PC-9 (cell line): ENCODE measurements around the gene KAT7. TPM values are rescaled to one million over a fixed set of nuclear protein-coding genes. Genes with fewer than 3 reads are reported as not detected.
A peak's percentile ranks its signal among the peaks of the same experiment; 100 is the strongest.

ENCODE experiments used
- BruUV-seq: library from RNA; stranded (reverse); fragments of 400-500 nt; replicated peaks from 2 replicates; lab custom pipeline; 2021; lab: Mats Ljungman, UMichigan
- CTCF ChIA-PET: fragments of 300-600 bp; sonication (Branson Sonifier 250); formaldehyde crosslinking; loops from one replicate; lab custom pipeline; 2022; ENCODE audit warnings: antibody characterized with exemption; lab: Charles Lee
- POLR2A ChIA-PET: fragments of 300-600 bp; sonication (Branson Sonifier 250); formaldehyde crosslinking; loops from one replicate; lab custom pipeline; 2022; ENCODE audit warnings: antibody characterized with exemption; ENCODE audit not compliant: unreplicated experiment; lab: Charles Lee
- DNase-seq, 2 experiments: peaks; one replicate each; pipeline versions ENCODE4 v3.0.0 to v3.0.0-alpha.2; 2015 to 2022; ENCODE audit warnings: mixed read lengths in 1 of 2
- H2AFZ ChIP-seq: fragments of 200-600 bp; sonication (generic); 2 replicates; pipeline ENCODE4 v1.8.1; 2017; ENCODE audit warnings: antibody characterized with exemption
- H3F3A ChIP-seq: fragments of 200-600 bp; sonication (generic); 2 replicates; pipeline ENCODE4 v1.8.1; 2017; ENCODE audit warnings: antibody characterized with exemption, mild to moderate bottlenecking, low read depth; ENCODE audit not compliant: insufficient read depth
- H3K27ac ChIP-seq: fragments of 200-600 bp; sonication (generic); 2 replicates; pipeline ENCODE4 v1.6.1; 2016; ENCODE audit warnings: mixed run types
- H3K27me3 ChIP-seq: fragments of 200-600 bp; sonication (generic); 2 replicates; pipeline ENCODE4 v1.6.1; 2016; ENCODE audit warnings: low read depth, mixed run types; ENCODE audit not compliant: insufficient read depth
- H3K36me3 ChIP-seq: fragments of 200-600 bp; sonication (generic); 2 replicates; pipeline ENCODE4 v1.6.1; 2016; ENCODE audit warnings: low read depth, mixed run types
- H3K4me1 ChIP-seq: fragments of 200-600 bp; sonication (generic); replicated peaks from 2 replicates; pipeline ENCODE4 v1.6.1; 2016; ENCODE audit warnings: mixed run types; ENCODE audit not compliant: insufficient read depth
- H3K4me2 ChIP-seq: fragments of 200-600 bp; sonication (generic); 2 replicates; pipeline ENCODE4 v1.6.1; 2017; ENCODE audit warnings: mixed run types
- H3K4me3 ChIP-seq: fragments of 200-600 bp; sonication (generic); 2 replicates; pipeline ENCODE4 v1.6.1; 2016; ENCODE audit warnings: mixed run types
- H3K79me2 ChIP-seq: fragments of 200-600 bp; sonication (generic); 2 replicates; pipeline ENCODE4 v1.6.1; 2017; ENCODE audit warnings: low read depth, mixed run types
- H3K9me2 ChIP-seq: fragments of 200-600 bp; sonication (generic); 2 replicates; pipeline ENCODE4 v1.8.1; 2017; ENCODE audit warnings: mild to moderate bottlenecking; ENCODE audit not compliant: insufficient read depth
- H3K9me3 ChIP-seq: fragments of 200-600 bp; sonication (generic); 2 replicates; pipeline ENCODE4 v1.8.1; 2016; ENCODE audit warnings: low read depth; ENCODE audit not compliant: insufficient read depth
- H4K20me1 ChIP-seq: fragments of 200-600 bp; sonication (generic); 2 replicates; pipeline ENCODE4 v1.8.1; 2017; ENCODE audit not compliant: insufficient read depth
- EZH2 ChIP-seq: fragments of 200-600 bp; sonication (generic); IDR thresholded peaks from 2 replicates; pipeline ENCODE4 v1.8.0; 2017; ENCODE audit warnings: antibody characterized with exemption, low read depth
- intact Hi-C: fragments of 100-400 bp; cut with micrococcal nuclease; formaldehyde crosslinking; loops from one replicate; pipeline ENCODE4 v1.10.0; 2022; ENCODE audit not compliant: unreplicated experiment
- total RNA-seq: library from RNA; stranded (reverse); gene quantifications from 2 replicates; pipeline ENCODE4 v1.2.3, GENCODE V29; 2021
- TF ChIP-seq, protein P1 (sequence below): fragments of 200-600 bp; sonication (generic); conservative IDR thresholded peaks from 2 replicates; pipeline ENCODE4 v1.6.1; 2017; ENCODE audit warnings: mixed run types, antibody characterized with exemption, mild to moderate bottlenecking, moderate library complexity

The KAT7 gene
- total RNA-seq, 1 experiment from 2014 or later, result 57.0 TPM

DNA sequence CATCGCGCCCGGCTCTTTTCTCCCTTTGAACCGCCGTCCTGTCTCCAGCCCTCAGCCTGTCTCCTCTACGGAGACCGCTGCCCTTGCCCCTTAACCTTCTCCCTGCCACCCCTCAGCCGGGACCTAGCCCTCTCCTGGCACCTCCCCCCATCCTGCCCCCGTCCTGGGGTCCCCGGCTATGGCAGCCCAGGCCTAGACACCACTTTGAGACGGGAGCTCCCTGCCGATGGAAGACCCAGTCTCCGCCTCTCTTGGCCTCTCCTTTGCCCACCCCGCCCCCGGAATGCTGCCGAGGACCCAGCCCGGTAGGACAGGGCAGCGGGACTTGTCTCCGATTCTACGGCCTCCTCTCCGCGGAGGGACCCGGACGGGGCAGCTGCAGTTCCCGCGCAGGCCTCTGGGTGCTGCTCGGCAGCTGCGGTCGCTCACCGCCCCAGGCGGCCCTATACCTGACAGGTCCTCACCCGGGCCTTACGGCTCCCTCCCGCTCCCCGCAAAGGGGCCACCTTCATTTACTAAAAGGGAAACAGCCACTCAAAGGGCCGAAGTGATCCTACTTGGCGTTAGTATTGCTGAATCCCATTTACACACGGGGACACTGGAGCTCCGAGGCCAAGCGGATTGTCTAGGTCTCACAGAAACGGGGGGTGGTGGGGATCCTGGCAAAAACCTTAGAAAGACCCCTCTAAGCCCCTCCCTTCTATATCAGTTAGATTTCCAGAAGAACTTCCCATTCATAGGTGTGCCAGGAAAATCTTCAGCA, 92.0 kb downstream of the KAT7 start:
- ChIA-PET CTCF (interaction anchor here (0.6 to 1.2 kb wide), 3 partner anchors 116 to 466 kb away, joined by 3 to 11 read pairs (median 4); no protein-coding TSS in a partner anchor), POLR2A (no interaction called here)
- Histone ChIP-seq H4K20me1 (no peaks in the 10 kb centered on the region), H3K4me2 (peak overlapping the region; percentile 67), H3K27me3 (no peaks in the 10 kb centered on the region), H3K4me3 (peak overlapping the region; percentile 23; the same call in 1 of the 2 replicates), H3F3A (peaks cover 15% of the 10 kb centered on the region), H3K9me3 (no peaks in the 10 kb centered on the region), H3K79me2 (no peaks in the 10 kb centered on the region), H3K27ac (no peak overlapping the region), H2AFZ (no peak overlapping the region), H3K36me3 (no peaks in the 10 kb centered on the region), H3K9me2 (no peaks in the 10 kb centered on the region), H3K4me1 (peaks cover 19% of the 10 kb centered on the region)
- TF ChIP-seq, protein P1, sequence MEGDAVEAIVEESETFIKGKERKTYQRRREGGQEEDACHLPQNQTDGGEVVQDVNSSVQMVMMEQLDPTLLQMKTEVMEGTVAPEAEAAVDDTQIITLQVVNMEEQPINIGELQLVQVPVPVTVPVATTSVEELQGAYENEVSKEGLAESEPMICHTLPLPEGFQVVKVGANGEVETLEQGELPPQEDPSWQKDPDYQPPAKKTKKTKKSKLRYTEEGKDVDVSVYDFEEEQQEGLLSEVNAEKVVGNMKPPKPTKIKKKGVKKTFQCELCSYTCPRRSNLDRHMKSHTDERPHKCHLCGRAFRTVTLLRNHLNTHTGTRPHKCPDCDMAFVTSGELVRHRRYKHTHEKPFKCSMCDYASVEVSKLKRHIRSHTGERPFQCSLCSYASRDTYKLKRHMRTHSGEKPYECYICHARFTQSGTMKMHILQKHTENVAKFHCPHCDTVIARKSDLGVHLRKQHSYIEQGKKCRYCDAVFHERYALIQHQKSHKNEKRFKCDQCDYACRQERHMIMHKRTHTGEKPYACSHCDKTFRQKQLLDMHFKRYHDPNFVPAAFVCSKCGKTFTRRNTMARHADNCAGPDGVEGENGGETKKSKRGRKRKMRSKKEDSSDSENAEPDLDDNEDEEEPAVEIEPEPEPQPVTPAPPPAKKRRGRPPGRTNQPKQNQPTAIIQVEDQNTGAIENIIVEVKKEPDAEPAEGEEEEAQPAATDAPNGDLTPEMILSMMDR, result peak; percentile 99
- TF ChIP-seq EZH2, result no peak
- no TSS peak for BruUV-seq
- peak; percentile 65 to 88 for DNase-seq
- intact Hi-C loops, result loop anchor here (1.0 to 2.0 kb wide), 2 partner anchors 72 to 115 kb away; partner anchors contain the start of gene DLX3

DNA sequence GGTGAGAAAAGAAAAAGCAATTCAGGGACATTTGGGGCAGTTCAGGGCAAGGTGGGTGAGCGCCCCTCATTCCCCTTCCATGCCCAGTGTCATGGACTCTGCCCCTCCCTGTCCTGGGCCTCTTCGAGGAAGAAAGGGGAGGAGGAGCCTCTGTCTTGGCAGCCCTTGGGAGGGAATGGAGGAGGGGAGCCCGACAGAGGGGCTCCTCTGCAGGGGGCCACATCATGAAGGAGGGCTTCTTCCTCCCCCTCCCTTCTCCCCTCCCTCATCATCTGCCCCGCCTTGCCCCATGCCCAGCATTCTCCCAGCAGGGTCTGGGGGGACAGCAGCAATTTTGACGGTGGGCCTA, 92.5 kb downstream of the KAT7 start:
- Histone ChIP-seq H3K4me1 (peaks cover 22% of the 10 kb centered on the region), H3K79me2 (no peaks in the 10 kb centered on the region), H4K20me1 (no peaks in the 10 kb centered on the region), H3K27ac (no peak overlapping the region), H3K27me3 (no peaks in the 10 kb centered on the region), H2AFZ (no peak overlapping the region), H3K4me2 (peak overlapping the region; percentile 67), H3F3A (peaks cover 18% of the 10 kb centered on the region), H3K4me3 (no peak overlapping the region), H3K9me3 (no peaks in the 10 kb centered on the region), H3K9me2 (no peaks in the 10 kb centered on the region), H3K36me3 (no peaks in the 10 kb centered on the region)
- TF ChIP-seq, protein P1, result no peak
- no peak for TF ChIP-seq EZH2
- no TSS peak for BruUV-seq
- ChIA-PET CTCF (interaction anchor here (1.2 kb wide), 1 partner anchor 116 kb away, joined by 4 read pairs; no protein-coding TSS in a partner anchor), POLR2A (no interaction called here)
- DNase-seq, result no peak
- intact Hi-C loops, result loop anchor here (2.0 kb wide), 1 partner anchor 72 kb away; no protein-coding TSS in a partner anchor

DNA sequence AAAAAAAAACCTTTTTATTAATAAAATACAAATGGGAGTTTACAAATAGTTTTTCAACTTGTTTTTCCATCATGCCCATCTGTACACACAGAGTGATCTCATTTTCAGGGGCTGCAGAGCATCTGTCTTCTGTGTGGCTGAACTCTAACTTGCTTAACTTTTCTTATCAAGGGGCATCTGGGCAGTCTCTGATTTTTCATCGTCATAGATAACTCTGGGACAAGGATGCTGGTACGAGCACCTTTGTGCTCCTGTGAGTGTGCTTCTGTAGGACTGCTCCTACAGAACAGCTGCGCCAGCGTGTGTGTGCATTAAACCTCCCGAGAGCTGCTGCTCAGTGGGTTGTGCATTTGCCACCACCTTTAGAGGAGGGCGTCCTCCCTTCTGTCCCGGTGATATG, 94.0 kb downstream of the KAT7 start:
- intact Hi-C loops, result no loop called here
- Histone ChIP-seq H3K27me3 (no peaks in the 10 kb centered on the region), H4K20me1 (no peaks in the 10 kb centered on the region), H3K27ac (no peak overlapping the region), H3K79me2 (no peaks in the 10 kb centered on the region), H3F3A (peaks cover 24% of the 10 kb centered on the region), H3K9me3 (no peaks in the 10 kb centered on the region), H2AFZ (no peak overlapping the region), H3K4me3 (no peak overlapping the region), H3K4me2 (no peak overlapping the region), H3K36me3 (no peaks in the 10 kb centered on the region), H3K4me1 (peaks cover 31% of the 10 kb centered on the region), H3K9me2 (no peaks in the 10 kb centered on the region)
- TF ChIP-seq, protein P1, result no peak
- TF ChIP-seq EZH2, result no peak
- ChIA-PET POLR2A (no interaction called here), CTCF (no interaction called here)
- BruUV-seq, result no TSS peak
- DNase-seq, result no peak

Other genes with a start within 250 kb of the KAT7 start
- not detected in 2 replicates for gene NXPH3, start 212.8 kb upstream of the KAT7 start, total RNA-seq
- 41.7 and 47.3 TPM in 2 replicates for gene SPOP, start 110.6 kb upstream of the KAT7 start, total RNA-seq
- gene SLC35B1, start 80.7 kb upstream of the KAT7 start, total RNA-seq, result 43.5 and 44.7 TPM in 2 replicates
- 12.7 and 15.0 TPM in 2 replicates for gene FAM117A, start 24.6 kb upstream of the KAT7 start, total RNA-seq
- not detected in 2 replicates for gene TAC4, start 59.4 kb downstream of the KAT7 start, total RNA-seq
- 6.2 and 8.8 TPM in 2 replicates for gene DLX4, start 180.5 kb downstream of the KAT7 start, total RNA-seq
- gene DLX3, start 206.5 kb downstream of the KAT7 start, total RNA-seq, result 1.2 and 2.0 TPM in 2 replicates